KOPT-K1 (cell line): Measurements from ENCODE around the gene BICD2.

Experiments used
- H3K27ac ChIP-seq: fragments of 200-600 bp; sonication (generic); 2 replicates; pipeline ENCODE4 v1.5.1; 2016; ENCODE audit warnings: antibody characterized with exemption, mild to moderate bottlenecking, low read depth, low read length; ENCODE audit not compliant: poor library complexity, severe bottlenecking
- H3K36me3 ChIP-seq: fragments of 200-600 bp; sonication (generic); 2 replicates; pipeline ENCODE4 v1.5.1; 2017; ENCODE audit warnings: antibody characterized with exemption, mild to moderate bottlenecking, low read length, moderate library complexity; ENCODE audit not compliant: insufficient read depth
- H3K9me3 ChIP-seq: fragments of 200-600 bp; sonication (generic); 2 replicates; pipeline ENCODE4 v1.5.1; 2017; ENCODE audit warnings: antibody characterized with exemption, low read length, mild to moderate bottlenecking; ENCODE audit not compliant: insufficient read depth, poor library complexity, severe bottlenecking

The BICD2 gene

DNA sequence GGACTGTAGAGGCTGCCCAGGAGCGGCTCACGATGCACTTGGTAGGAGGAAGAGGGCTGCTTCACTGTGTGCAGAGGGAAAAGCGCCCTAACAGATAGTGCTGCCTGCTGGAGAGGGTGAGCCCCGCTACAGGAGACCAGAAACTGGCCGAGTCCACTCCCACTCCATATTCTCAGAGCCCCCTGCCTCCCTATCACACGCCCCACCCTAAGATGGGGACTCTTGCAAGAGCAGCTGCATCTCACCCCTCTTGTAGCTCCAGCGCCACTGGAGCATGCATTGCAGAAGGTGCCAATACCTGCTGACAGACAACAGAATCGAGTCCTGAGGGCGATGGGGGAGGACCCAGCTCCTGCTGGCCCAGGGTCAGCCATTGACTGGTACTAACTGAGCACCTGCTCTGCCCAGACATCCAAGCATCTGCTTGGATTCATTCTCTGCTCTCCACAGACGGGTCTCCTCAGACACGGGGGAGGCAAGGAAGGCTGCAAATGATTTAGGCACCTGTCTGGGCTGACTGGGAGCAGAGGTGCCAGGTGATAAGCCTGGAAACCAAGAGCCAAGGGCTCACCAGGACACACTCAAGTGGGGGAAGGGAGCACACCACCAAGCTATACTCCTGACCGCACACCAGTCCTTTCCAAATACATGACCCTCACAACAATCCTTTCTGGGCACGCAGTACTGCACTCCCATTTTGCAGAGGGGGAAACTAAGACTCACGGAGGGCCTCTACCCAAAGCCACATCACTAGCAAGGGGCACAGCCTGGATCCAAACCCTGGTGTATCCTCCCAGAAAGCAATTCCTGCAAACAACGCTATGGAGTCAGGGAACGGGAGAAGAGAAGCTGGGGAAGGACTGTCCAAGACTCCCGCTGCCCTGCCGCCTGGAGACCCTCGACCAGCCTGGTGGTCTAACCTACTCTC, 1.6 kb downstream of the BICD2 start:
- no peaks in the 10 kb centered on the region for H3K9me3 ChIP-seq
- H3K27ac ChIP-seq = peak overlapping the region; percentile 65
- no peaks in the 10 kb centered on the region for H3K36me3 ChIP-seq

DNA sequence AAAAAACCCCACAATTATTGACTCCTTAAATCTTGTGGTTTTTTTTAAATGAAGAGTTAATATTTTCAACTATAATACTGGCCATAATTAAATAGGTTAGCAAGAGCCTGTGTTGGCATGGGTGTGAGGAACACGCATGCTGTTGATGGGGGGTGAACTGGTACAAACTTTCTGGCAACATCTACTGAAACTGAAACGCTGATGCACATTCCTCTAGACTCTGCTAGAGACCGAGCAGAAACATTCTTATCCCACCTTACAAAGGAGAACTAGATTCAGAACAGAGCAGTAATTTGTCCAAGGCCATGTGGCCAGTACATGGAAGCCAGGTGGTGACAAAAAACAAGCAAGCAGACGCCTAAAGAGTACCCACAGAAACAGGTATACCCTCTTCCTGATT, 2.4 kb downstream of the BICD2 start:
- Histone ChIP-seq H3K36me3 (no peaks in the 10 kb centered on the region), H3K27ac (no peak overlapping the region), H3K9me3 (no peaks in the 10 kb centered on the region)

DNA sequence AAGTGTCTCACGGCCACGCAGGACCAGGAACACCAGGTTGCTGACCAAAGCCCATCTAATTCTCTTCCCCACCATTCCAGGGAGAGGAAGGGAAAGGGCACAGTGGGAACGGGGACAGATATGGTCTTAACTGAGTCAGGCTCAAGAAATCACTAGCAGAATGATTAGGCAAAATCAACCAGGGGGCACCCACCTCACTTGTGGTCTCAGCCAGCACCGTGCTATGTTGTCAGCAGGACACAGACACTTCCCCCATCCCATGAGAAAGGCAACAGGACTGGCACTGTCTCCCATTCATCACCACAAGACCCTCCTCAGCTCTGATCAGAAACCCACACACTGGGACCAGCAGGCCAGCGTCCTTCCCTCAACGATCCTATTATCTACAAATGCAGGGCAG, 2.9 kb downstream of the BICD2 start:
- H3K36me3 ChIP-seq = no peaks in the 10 kb centered on the region
- no peaks in the 10 kb centered on the region for H3K9me3 ChIP-seq
- H3K27ac ChIP-seq = no peak overlapping the region

DNA sequence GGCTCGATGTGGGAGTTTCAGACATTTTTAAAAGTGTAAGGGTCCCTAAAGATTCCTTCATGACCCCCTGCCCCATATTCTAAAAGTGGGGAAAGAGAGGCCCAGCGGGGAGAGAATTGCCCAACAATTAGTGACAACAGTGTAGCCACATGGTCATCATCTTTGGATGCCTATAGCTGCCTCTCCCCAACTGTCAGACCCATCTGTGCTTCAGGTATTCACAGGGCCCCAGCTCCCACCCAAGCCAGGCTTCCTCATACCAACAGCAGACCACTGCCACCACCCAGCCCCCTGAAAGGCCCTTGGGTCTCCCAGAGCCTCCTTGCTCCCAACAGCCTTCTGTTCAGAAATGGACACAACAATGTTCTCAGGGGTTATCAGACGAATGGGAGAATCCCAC, 4.1 kb downstream of the BICD2 start:
- H3K9me3 ChIP-seq = peaks cover 6% of the 10 kb centered on the region
- H3K36me3 ChIP-seq = peaks cover 5% of the 10 kb centered on the region; the same call in 1 of the 2 replicates
- no peak overlapping the region for H3K27ac ChIP-seq

DNA sequence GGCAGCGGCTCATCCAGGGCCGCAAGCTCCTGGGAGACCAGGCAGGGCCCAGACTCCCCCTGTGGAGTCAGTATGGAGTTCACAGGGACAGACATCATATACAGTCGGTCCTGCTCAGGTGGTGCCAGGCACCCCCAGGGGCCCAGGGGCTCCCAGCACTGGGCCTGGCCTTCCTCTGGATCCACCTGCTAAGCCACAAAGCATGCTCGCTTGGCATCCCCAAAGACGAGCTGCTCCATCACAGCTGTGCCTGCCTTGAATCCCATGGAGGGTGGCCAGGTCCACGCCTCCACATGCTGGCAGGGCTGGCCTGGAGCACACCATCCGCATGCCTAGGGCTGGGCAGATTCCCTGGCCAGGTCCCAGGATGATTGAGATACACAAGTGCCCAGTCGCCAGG, 4.6 kb downstream of the BICD2 start:
- Histone ChIP-seq H3K9me3 (peaks cover 8% of the 10 kb centered on the region), H3K36me3 (peaks cover 6% of the 10 kb centered on the region; the same call in 1 of the 2 replicates), H3K27ac (no peak overlapping the region)

DNA sequence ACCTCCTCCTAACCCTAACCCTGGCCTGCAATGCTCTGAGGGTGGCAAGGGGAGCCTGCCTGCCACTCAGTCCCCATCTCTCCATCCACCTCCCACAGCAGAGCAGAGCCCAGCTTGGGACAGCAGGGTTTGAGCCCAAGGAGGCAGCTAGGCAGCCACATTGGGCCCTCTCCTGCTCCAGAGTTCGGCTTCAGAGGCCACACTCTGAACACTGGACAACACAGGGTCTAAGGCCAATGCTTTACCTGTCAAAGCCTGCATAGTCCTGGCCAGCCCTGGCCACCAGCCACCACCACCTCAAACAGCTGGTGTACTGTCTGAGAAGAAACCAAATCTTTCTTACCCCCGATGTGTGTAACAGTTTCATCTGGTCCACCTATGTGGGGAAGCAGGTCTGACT, 5.2 kb downstream of the BICD2 start:
- Histone ChIP-seq H3K36me3 (peaks cover 6% of the 10 kb centered on the region; the same call in 1 of the 2 replicates), H3K27ac (no peak overlapping the region), H3K9me3 (peaks cover 8% of the 10 kb centered on the region)

DNA sequence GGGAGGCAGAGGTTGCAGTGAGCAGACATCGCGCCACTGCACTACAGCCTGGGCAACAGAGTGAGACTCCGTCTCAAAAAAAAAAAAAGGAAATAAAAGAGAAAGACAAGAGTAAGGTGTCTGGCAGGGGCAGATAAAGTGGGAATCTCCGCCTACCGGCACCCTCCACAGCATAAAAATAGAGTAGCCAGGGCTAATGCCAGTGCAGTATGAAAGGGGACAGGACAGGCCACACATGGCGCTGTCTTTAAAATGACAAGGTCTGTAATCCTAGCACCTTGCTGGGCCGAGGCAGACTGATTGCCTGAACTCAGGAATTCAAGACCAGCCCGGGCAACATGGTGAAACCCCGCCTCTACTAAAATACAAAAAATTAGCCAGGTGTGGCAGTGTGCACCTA, 7.8 kb downstream of the BICD2 start:
- Histone ChIP-seq H3K9me3 (peaks cover 8% of the 10 kb centered on the region), H3K27ac (no peak overlapping the region), H3K36me3 (peaks cover 6% of the 10 kb centered on the region; the same call in 1 of the 2 replicates)

DNA sequence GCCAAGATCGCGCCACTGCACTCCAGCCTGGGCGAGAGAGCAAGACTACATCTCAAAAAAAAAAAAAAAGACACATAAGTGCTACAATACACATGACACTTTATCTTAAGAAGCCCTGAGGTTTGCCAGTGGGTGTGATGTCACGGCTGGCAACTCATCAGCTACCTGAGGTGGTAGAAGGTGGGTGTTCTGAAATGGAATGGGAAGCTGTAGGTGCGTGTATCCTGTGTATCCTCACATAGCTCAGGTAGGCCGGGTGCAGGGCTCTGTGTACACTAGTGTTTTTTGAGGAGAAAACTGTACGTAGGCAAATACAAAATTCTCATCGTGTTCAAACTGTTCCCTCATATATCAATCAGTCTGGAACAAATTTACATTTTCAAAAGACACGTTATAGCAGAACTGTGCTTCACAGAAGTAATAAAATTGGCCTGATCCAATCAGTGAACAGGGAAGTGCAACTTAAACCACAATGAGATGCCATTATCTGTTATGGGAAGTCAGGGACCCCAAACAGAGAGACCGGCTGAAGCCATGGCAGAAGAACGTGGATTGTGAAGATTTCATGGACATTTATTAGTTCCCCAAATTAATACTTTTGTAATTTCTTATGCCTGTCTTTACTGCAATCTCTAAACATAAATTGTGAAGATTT, 10.4 kb downstream of the BICD2 start:
- Histone ChIP-seq H3K27ac (no peak overlapping the region), H3K9me3 (peaks cover 8% of the 10 kb centered on the region), H3K36me3 (peaks cover 6% of the 10 kb centered on the region; the same call in 1 of the 2 replicates)

DNA sequence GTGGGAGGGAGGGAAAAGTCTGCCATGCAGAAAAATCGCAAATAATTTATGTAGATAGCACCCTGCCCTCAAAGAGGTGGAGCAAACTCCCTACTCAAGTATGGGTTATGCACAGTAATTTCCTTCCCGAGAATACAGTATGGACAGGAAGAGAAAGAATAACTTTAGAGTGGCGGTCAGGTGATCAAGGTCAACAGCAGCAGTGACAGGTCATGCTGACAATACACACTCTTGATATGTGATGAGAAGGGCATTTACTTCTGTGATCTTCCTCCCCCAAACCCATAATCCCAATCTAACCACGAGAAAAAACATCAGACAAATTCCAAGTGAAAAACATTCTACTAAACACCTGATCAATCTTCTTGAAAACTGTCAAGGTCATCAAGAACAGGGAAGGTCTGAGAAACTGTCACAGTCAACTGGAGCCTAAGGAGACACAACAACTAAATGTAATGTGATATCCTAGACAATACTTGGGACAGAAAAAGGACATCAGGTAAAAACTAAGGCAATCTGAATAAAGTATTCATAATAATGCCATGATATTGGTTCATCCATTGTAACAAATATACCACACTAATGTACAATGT, 11.7 kb downstream of the BICD2 start:
- Histone ChIP-seq H3K27ac (no peak overlapping the region), H3K9me3 (peaks cover 8% of the 10 kb centered on the region), H3K36me3 (peaks cover 6% of the 10 kb centered on the region; the same call in 1 of the 2 replicates)

DNA sequence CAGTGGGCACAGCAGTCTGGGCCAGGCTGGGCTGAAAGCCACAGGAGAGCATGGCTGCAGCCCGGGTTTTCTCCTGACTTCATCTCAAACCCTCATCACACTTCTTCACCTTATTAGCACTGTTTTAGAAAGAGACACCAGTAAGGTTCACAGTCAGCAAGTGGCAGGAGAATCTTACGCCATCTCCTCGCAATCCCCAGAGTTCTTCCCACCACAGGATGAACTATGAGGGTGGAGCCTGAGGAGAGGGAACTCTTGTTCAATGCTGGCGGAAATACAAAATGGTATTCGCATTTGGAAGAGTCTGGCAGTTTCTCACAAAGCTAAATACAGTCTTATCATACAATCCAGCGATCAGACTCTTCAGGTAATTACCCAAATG, 14.7 kb downstream of the BICD2 start:
- Histone ChIP-seq H3K9me3 (no peaks in the 10 kb centered on the region), H3K36me3 (no peaks in the 10 kb centered on the region; the same call in 1 of the 2 replicates), H3K27ac (no peak overlapping the region)

DNA sequence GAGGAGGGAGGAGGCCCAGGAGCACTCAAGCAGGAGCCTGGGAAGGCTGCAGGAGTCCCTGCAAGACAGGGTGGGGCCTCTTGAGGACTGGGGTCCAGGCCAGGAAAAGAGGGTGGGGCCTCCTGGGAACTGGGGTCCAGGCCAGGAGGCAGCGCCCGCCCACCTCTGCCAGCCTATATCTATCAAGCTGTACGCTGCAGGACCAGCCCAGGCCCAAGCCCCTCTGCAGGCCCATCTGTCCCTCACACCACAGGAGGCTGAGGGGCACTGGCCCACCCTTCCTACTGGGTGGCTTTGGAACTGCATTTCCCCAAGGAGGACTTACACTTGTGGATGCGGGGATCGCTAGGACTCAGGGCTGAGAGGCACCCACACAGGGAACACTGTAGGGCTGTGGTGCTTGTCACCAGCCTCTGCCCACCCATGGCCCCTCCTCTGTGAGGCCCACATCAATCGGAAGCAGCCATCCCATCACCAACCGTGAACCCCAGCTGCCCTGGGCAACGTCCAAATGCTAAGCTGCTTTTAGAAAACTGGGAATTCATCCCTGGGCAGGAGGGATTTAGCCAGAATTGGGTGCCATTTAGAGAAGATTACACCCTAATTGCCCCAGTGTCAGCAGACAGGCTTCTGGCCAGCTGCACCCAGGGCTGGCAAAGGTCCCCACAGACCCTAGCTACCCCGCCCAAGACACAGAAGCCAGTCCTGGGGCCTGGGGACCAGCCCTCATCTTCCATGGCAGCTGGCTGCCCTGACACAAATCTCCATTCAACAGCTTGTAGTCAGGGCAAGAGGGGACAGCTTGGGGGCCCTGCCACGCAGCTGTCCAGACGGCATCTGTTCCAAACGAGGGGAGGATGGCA, 15.3 kb downstream of the BICD2 start:
- no peaks in the 10 kb centered on the region; the same call in 1 of the 2 replicates for H3K36me3 ChIP-seq
- no peaks in the 10 kb centered on the region for H3K9me3 ChIP-seq
- no peak overlapping the region for H3K27ac ChIP-seq

DNA sequence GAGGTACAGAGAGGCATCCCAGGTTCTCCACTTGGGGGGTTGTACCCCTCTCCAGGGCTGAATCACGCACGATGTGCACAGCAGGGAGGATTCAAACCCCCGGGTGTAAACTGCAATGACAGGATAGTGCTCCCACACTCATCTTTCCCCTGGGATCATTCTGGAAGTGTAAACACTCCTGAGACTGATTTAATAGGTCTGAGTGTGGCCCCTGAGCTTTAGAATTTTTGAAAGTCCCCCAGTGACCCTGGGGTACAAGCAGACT, 16.5 kb downstream of the BICD2 start:
- Histone ChIP-seq H3K36me3 (no peaks in the 10 kb centered on the region), H3K9me3 (no peaks in the 10 kb centered on the region), H3K27ac (no peak overlapping the region)

DNA sequence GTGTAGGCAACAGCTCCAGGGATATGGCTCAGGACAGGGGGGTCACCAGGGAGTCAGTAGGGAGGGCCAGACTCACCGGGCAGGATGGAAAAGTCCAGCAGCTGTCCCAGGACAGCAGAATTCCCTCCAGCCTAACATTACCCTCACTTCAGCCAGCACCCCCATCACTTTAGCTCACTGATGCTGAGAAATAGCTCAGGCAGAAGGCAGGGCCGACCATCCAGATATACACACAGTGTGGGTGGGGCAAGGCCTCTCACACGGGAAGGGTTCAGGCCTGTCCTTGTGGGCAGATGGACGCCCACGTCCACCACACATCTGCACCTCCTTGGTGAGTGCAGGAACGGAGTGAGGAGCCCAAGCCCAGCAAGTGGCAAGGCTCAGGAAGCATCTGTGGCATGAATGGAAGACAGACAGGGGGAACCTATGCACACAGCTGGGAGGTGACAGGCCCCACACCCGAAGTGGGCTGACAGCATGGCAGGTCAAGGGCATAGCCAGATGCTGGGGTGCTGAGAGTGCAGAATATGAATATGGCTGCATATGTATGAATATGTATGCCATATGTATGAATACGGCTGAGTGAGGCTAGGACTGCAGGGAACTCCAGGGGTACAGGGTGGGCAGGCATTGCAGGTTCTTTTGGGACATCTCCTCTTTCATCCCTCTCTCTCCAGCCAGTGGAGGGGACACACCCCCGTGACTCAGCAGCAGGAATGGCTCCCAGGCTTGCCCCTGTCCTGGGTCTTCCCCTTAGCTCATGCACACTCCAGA, 17.0 kb downstream of the BICD2 start:
- no peak overlapping the region for H3K27ac ChIP-seq

More for the DNA sequence above, 17.0 kb downstream of the BICD2 start:
- H3K36me3 ChIP-seq = no peaks in the 10 kb centered on the region
- H3K9me3 ChIP-seq = no peaks in the 10 kb centered on the region
